ENCODE data around the gene TSKU.

TSKU gene

DNA sequence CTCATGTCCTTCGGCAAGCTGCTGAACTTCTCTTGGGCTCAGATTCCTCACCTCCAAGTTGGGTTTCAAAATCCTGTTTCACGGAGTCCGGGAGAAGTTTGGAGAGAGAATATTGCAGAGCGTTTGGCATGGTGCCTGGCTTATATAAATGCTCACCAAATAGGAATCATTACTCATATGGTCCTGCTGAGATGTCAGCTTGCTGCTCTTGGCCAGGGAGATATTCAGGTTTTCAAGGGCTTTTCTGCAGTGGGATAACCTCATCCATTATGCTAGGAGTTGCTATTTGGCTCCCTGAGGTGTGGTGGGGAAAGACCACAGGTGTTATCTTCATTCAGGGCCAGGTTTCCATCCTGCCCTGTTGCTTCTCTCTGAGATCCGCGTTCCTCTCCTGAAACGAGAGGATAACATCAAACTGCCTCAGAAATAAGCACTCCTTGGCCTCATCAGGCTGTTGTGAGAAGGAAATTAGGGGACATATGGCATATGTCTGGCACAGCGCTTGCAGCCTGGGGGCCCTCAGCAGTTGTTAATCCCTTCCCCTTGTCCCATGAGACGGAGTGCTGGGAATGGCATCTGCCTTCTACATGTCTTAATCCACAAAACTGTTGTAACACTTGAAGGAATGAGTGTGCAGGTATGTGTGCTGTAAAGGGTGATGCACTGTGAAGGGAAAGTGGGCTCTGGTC is 47.6 kb downstream of the TSKU start:
- TF ChIP-seq, protein P1, sequence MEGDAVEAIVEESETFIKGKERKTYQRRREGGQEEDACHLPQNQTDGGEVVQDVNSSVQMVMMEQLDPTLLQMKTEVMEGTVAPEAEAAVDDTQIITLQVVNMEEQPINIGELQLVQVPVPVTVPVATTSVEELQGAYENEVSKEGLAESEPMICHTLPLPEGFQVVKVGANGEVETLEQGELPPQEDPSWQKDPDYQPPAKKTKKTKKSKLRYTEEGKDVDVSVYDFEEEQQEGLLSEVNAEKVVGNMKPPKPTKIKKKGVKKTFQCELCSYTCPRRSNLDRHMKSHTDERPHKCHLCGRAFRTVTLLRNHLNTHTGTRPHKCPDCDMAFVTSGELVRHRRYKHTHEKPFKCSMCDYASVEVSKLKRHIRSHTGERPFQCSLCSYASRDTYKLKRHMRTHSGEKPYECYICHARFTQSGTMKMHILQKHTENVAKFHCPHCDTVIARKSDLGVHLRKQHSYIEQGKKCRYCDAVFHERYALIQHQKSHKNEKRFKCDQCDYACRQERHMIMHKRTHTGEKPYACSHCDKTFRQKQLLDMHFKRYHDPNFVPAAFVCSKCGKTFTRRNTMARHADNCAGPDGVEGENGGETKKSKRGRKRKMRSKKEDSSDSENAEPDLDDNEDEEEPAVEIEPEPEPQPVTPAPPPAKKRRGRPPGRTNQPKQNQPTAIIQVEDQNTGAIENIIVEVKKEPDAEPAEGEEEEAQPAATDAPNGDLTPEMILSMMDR (IDR thresholded peaks at IDR 0.05; ENCODE audit: borderline replicate concordance, insufficient read depth, low read depth, low read length): no peak
- H3K4me3 ChIP-seq (ENCODE audit: low read depth, low read length): no peak overlapping the region

DNA sequence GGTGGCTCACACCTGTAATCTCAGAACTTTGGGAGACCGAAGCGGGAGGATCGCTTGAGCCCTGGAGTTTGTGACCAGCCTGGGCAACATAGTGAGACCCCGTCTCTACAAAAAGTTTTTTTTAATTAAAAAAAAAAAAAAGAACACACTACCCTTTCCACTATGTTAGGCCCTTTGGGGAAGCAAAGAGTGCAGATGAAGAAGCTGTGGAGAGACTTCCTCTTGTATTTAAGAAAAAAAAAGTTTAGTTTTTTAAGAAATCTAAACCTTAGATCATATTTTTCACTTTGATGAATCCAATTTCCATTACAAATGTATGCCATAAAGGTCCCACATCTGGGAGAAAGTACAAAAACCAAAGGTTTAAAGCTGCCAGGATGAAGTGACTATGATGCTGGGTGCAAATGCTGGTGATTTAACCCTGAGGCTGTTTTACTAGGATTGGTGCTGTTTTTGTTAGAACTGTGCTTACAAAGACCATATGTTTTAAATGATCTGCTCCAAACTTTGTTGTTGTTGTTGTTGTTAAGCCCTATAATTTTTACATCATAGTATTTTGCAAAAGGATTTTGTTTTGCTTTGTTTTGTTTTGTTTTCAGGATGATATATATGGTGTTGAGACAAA is 48.6 kb downstream of the TSKU start:
- H3K4me3 ChIP-seq (ENCODE audit: low read depth, low read length): no peak overlapping the region
- TF ChIP-seq, protein P1 (IDR thresholded peaks at IDR 0.05; ENCODE audit: borderline replicate concordance, insufficient read depth, low read depth, low read length): no peak

DNA sequence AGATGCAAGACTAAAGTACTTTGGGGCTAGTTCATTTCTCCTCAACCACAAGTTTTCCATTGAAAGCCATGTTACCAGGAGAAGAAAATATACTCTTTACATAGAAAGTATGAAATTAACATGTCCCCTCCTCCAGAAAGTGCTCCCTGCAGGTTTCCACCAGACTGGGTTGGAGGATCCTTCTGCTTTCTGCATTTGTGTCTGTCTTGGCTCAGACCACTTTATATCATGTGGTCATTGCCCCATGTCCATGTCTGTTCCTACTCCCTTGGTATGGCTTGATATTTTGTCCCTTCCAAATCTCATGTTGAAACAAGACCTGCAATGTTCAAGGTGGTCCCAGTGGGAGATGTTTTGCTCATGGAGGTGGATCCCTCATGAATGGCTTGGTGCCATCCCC is 49.2 kb downstream of the TSKU start:
- TF ChIP-seq, protein P1 (IDR thresholded peaks at IDR 0.05; ENCODE audit: borderline replicate concordance, insufficient read depth, low read depth, low read length): no peak
- H3K4me3 ChIP-seq (ENCODE audit: low read depth, low read length): no peak overlapping the region

DNA sequence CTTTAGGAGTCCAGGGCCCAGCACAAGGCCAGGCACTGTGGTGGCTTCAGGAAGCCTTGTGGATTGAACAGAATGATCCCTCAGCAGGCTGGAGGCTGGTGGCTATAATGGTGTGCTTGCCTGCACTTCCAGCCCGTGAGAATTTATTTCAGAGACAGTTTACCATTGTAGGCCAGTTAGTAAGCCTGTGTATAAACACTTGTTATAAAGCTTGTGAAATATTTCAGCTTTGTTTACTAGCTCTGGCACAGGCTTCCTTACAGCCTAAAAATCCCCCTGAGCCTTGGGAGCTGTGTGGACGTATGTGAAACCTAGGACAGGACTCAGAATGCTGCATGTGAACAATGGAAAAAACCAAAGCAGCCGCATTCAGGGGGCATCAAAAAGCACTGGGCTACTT is 51.0 kb downstream of the TSKU start:
- TF ChIP-seq, protein P1 (IDR thresholded peaks at IDR 0.05; ENCODE audit: borderline replicate concordance, insufficient read depth, low read depth, low read length): no peak
- H3K4me3 ChIP-seq (ENCODE audit: low read depth, low read length): no peak overlapping the region

DNA sequence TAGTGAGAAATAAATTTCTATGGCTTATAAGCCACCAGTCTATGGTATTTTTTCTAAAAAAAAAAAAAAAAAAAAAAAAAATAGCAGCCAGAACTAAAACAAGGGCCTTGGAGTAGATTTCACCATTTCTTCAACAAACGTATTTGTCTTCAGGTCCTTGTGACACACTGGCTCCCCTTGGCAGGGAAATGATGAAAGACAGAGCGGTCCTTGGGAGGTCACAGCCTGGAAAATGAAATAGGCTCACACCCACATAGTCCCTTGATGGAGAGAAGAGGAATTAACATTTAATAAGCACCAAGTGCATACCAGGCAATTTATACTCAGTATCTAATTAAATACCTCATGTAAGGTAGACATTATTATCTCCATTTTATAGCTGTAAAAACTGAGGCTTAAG is 51.9 kb downstream of the TSKU start:
- no peak overlapping the region for H3K4me3 ChIP-seq (ENCODE audit: low read depth, low read length)

DNA sequence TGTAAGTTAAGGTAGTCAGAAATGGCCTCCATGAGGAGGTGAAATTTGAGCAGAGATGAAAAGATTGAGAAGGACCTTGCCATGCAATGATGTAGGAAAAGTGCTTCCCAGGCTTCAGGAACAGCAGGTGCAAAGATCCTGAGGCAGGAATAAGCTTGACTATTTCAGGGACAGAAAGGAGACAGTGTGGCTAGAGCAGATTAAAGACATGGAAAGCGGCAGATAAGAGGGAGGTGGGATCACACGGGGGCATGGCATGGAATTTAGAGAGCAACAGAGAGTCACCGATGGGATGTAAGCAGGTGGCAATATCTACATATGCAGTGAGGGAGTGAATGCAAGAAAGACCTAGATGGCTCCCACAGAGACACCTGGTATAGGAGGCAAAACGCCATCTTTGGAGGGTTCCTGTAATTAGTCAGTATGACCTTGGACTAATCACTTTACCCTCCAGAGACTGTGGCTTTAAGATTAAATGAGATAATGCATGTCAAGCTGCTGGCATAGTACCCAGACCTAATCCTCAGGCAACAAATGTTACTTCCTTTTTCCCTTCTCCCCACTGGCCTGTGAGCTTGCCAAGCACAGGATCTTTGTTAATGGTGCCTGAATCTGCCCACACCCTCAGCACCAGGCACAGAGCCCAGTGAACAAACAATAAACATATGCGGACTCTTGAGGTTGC is 52.9 kb downstream of the TSKU start:
- H3K4me3 ChIP-seq (ENCODE audit: low read depth, low read length): no peak overlapping the region
- TF ChIP-seq, protein P1 (IDR thresholded peaks at IDR 0.05; ENCODE audit: borderline replicate concordance, insufficient read depth, low read depth, low read length): no peak

More for the DNA sequence above, 51.9 kb downstream of the TSKU start:
- TF ChIP-seq, protein P1 (IDR thresholded peaks at IDR 0.05; ENCODE audit: borderline replicate concordance, insufficient read depth, low read depth, low read length): no peak
